Loucy (cell line): ENCODE measurements around the gene MDH1.

Experiments used
- EZH2phosphoT487 ChIP-seq: fragments of 200-600 bp; IDR thresholded peaks from 2 replicates; pipeline ENCODE4 v1.6.1; 2018; ENCODE audit warnings: antibody characterized with exemption, mild to moderate bottlenecking, moderate library complexity, borderline replicate concordance
- TF ChIP-seq, protein P1 (sequence below): fragments of 200-600 bp; sonication (generic); conservative IDR thresholded peaks from 2 replicates; pipeline ENCODE4 v1.5.1; 2014; ENCODE audit warnings: mild to moderate bottlenecking, antibody characterized with exemption, low read length

DNA sequence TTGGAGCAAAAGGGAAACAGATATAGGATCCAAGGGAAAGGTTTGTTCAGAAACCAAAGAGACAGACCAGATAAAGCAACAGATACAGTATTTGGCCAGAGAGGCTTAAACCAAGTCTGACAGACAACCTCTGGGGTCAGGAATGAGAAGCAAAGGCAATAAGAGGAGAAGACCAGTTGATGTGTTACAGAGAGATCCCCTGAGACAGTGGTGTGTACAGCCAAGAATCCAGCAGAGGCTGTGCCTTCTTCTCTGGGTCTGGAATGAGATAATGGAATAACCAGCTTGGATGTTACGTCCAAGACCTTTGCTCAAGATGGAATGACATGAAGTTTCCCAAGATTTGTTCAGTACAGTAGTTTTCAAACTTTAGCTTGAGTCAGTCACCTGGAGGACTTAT is 61.1 kb downstream of the MDH1 start:
- TF ChIP-seq, protein P1, sequence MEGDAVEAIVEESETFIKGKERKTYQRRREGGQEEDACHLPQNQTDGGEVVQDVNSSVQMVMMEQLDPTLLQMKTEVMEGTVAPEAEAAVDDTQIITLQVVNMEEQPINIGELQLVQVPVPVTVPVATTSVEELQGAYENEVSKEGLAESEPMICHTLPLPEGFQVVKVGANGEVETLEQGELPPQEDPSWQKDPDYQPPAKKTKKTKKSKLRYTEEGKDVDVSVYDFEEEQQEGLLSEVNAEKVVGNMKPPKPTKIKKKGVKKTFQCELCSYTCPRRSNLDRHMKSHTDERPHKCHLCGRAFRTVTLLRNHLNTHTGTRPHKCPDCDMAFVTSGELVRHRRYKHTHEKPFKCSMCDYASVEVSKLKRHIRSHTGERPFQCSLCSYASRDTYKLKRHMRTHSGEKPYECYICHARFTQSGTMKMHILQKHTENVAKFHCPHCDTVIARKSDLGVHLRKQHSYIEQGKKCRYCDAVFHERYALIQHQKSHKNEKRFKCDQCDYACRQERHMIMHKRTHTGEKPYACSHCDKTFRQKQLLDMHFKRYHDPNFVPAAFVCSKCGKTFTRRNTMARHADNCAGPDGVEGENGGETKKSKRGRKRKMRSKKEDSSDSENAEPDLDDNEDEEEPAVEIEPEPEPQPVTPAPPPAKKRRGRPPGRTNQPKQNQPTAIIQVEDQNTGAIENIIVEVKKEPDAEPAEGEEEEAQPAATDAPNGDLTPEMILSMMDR: no peak
- TF ChIP-seq EZH2phosphoT487: no peak
